CD8-positive, alpha-beta memory T cell (primary cell): ENCODE results near the gene SCN2A. TPM values are rescaled to one million over a fixed set of nuclear protein-coding genes. Genes with fewer than 3 reads are reported as not detected.

Experiments used
- CTCF ChIA-PET: fragments of 350-600 bp; sonication (Branson Sonifier 250); formaldehyde crosslinking; loops from one replicate; lab custom pipeline; 2021; ENCODE audit warnings: antibody characterized with exemption; lab: Charles Lee
- POLR2A ChIA-PET: fragments of 350-600 bp; sonication (Branson Sonifier 250); formaldehyde crosslinking; loops from one replicate; lab custom pipeline; 2021; ENCODE audit warnings: antibody characterized with exemption; lab: Charles Lee
- DNase-seq, 5 donors: peaks; one replicate each; pipeline versions ENCODE4 v3.0.0 to v3.0.0-alpha.2; 2020 to 2022; ENCODE audit warnings: mixed read lengths in 1 of 5
- H3K27ac ChIP-seq: one replicate; pipeline ENCODE4 v1.7.0; 2013; ENCODE audit warnings: low read depth, mild to moderate bottlenecking, low read length, moderate library complexity
- H3K27me3 ChIP-seq: 2 replicates; pipeline ENCODE4 v1.7.0; 2013; ENCODE audit warnings: low read length, mild to moderate bottlenecking; ENCODE audit not compliant: insufficient read depth, poor library complexity, severe bottlenecking
- H3K36me3 ChIP-seq: 2 replicates; pipeline ENCODE4 v1.7.0; 2013; ENCODE audit warnings: mild to moderate bottlenecking, low read length, moderate library complexity; ENCODE audit not compliant: insufficient read depth
- H3K4me1 ChIP-seq: 2 replicates; pipeline ENCODE4 v1.7.0; 2013; ENCODE audit warnings: mild to moderate bottlenecking, low read length, moderate library complexity; ENCODE audit not compliant: insufficient read depth
- H3K4me3 ChIP-seq: 2 replicates; pipeline ENCODE4 v1.7.0; 2013; ENCODE audit warnings: mild to moderate bottlenecking, low read length
- H3K9me3 ChIP-seq: 2 replicates; pipeline ENCODE4 v1.7.0; 2013; ENCODE audit warnings: mild to moderate bottlenecking, low read length
- H3K27ac Mint-ChIP-seq, 8 donors: one replicate each; pipeline ENCODE4 v1.8.0; 2020 to 2021; ENCODE audit warnings: mixed read lengths in 8 of 8, mild to moderate bottlenecking in 6 of 8, inconsistent platforms in 3 of 8, moderate library complexity in 3 of 8
- H3K27me3 Mint-ChIP-seq, 2 donors: one replicate each; pipeline ENCODE4 v1.8.0; 2020 to 2021; ENCODE audit warnings: mixed read lengths in 2 of 2, mild to moderate bottlenecking in 1 of 2, moderate library complexity in 1 of 2
- H3K36me3 Mint-ChIP-seq, 3 donors: one replicate each; pipeline ENCODE4 v1.8.0; 2020 to 2021; ENCODE audit warnings: mixed read lengths in 3 of 3, inconsistent platforms in 1 of 3, mild to moderate bottlenecking in 1 of 3
- H3K4me1 Mint-ChIP-seq, 3 donors: one replicate each; pipeline ENCODE4 v1.8.0; 2020 to 2021; ENCODE audit warnings: mixed read lengths in 3 of 3, inconsistent platforms in 1 of 3, mild to moderate bottlenecking in 1 of 3
- H3K4me3 Mint-ChIP-seq, 7 donors: one replicate each; pipeline ENCODE4 v1.8.0; 2020 to 2021; ENCODE audit warnings: mixed read lengths in 7 of 7, mild to moderate bottlenecking in 6 of 7, moderate library complexity in 4 of 7, inconsistent platforms in 2 of 7
- H3K9me3 Mint-ChIP-seq, 5 donors: one replicate each; pipeline ENCODE4 v1.8.0; 2020 to 2022; ENCODE audit warnings: mixed read lengths in 5 of 5, mild to moderate bottlenecking in 3 of 5, moderate library complexity in 2 of 5, inconsistent platforms in 1 of 5
- polyA plus RNA-seq: library from polyadenylated mRNA; unstranded; fragments of 300-500 nt; fragmentation: Illumina TruSeq; gene quantifications from one replicate; pipeline ENCODE4 v1.2.3, GENCODE V29; 2021
- total RNA-seq, 2 experiments: library from RNA; stranded (reverse); gene quantifications; one replicate each; pipeline ENCODE4 v1.2.3, GENCODE V29; 2021

Gene SCN2A
- total and polyA plus RNA-seq, 3 experiments from 2014 or later: not detected

DNA sequence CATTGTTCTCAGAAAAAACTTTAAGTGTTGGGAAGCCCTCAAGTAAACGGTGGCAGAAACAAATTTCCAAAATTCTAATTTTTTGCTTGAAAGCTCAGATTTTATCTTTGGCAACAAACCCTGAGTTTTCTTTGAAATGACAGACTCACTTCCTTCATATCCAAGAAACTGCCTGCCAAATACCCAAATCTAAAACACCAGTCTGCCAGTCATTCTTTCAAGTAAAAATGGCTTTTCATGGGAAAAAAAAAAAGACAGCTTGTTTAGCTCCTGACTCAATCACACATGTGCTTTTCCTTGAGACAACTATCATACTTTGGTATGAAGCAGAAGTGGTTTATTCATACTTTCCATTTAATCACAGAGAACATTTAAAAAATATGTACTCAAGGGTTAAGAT lies 189.7 kb downstream of the SCN2A start:
- Histone ChIP-seq H3K36me3 (no peaks in the 10 kb centered on the region), H3K27ac (no peak overlapping the region), H3K4me3 (no peak overlapping the region), H3K4me1 (no peaks in the 10 kb centered on the region), H3K27me3 (no peaks in the 10 kb centered on the region), H3K9me3 (no peaks in the 10 kb centered on the region)
- ChIA-PET POLR2A (no interaction called here), CTCF (no interaction called here)
- no peaks in the 10 kb centered on the region for H3K4me1 Mint-ChIP-seq
- H3K9me3 Mint-ChIP-seq: no peaks in the 10 kb centered on the region
- no peak overlapping the region for H3K27ac Mint-ChIP-seq
- peaks cover 3 to 5% of the 10 kb centered on the region in 2 donors for H3K27me3 Mint-ChIP-seq
- no peak overlapping the region for H3K4me3 Mint-ChIP-seq
- no peaks in the 10 kb centered on the region for H3K36me3 Mint-ChIP-seq
- no peak for DNase-seq

DNA sequence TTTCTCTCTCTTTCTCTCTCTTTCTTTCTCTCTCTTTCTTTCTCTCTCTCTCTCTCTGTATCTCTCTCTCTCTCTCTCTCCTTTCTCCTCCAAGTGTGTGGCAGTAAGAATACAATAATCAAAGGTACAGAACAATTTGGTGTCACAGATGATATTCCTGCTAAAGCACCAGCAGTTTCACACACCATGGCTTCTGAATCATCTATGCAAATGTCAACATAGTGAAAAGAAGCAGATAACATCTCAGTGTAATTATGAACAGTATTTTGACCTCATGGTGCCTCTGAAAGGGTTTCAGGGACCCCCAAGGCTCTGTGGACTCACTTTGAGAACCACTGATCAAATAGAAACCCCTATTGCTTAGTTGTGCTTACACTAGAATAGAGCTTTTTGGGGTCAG lies 191.8 kb downstream of the SCN2A start:
- H3K9me3 Mint-ChIP-seq: no peaks in the 10 kb centered on the region
- H3K27me3 ChIP-seq: no peaks in the 10 kb centered on the region
- peaks cover 3 to 5% of the 10 kb centered on the region in 2 donors for H3K27me3 Mint-ChIP-seq
- H3K36me3 ChIP-seq: no peaks in the 10 kb centered on the region
- H3K4me1 ChIP-seq: no peaks in the 10 kb centered on the region
- POLR2A ChIA-PET: no interaction called here
- H3K4me3 ChIP-seq: no peak overlapping the region
- no peaks in the 10 kb centered on the region for H3K4me1 Mint-ChIP-seq
- no peaks in the 10 kb centered on the region for H3K36me3 Mint-ChIP-seq
- H3K27ac ChIP-seq: no peak overlapping the region
- no peaks in the 10 kb centered on the region for H3K9me3 ChIP-seq
- no peak overlapping the region for H3K27ac Mint-ChIP-seq
- H3K4me3 Mint-ChIP-seq: no peak overlapping the region
- CTCF ChIA-PET: no interaction called here
- DNase-seq: no peak

- no peak for DNase-seq
- H3K9me3 ChIP-seq: no peaks in the 10 kb centered on the region
- peaks cover under 1 to 1% of the 10 kb centered on the region in 2 donors for H3K27me3 Mint-ChIP-seq
- no peaks in the 10 kb centered on the region for H3K9me3 Mint-ChIP-seq
- H3K4me3 Mint-ChIP-seq: no peak overlapping the region
- H3K27me3 ChIP-seq: no peaks in the 10 kb centered on the region
- no peaks in the 10 kb centered on the region for H3K36me3 ChIP-seq
- no peaks in the 10 kb centered on the region for H3K4me1 ChIP-seq
- H3K4me3 ChIP-seq: no peak overlapping the region
- ChIA-PET POLR2A (no interaction called here), CTCF (no interaction called here)
- no peaks in the 10 kb centered on the region for H3K36me3 Mint-ChIP-seq
- no peak overlapping the region for H3K27ac ChIP-seq
- no peak overlapping the region for H3K27ac Mint-ChIP-seq
- H3K4me1 Mint-ChIP-seq: no peaks in the 10 kb centered on the region
Measured at GRCh38 chr2:165432234-165432966, 193.2 kb downstream of the SCN2A start.

- Mint-ChIP-seq H3K36me3 (no peaks in the 10 kb centered on the region), H3K9me3 (no peaks in the 10 kb centered on the region), H3K4me1 (no peaks in the 10 kb centered on the region), H3K27me3 (peaks cover 0 to 2% of the 10 kb centered on the region in 2 donors), H3K4me3 (no peak overlapping the region), H3K27ac (no peak overlapping the region)
- ChIA-PET CTCF (no interaction called here), POLR2A (no interaction called here)
- Histone ChIP-seq H3K9me3 (no peaks in the 10 kb centered on the region), H3K27ac (no peak overlapping the region), H3K36me3 (no peaks in the 10 kb centered on the region), H3K4me3 (no peak overlapping the region), H3K27me3 (no peaks in the 10 kb centered on the region), H3K4me1 (no peaks in the 10 kb centered on the region)
- DNase-seq: no peak
Measured at GRCh38 chr2:165434865-165435496, 195.8 kb downstream of the SCN2A start.

GRCh38 chr2:165435611-165436010 lies 196.4 kb downstream of the SCN2A start:
- POLR2A ChIA-PET: no interaction called here

DNA sequence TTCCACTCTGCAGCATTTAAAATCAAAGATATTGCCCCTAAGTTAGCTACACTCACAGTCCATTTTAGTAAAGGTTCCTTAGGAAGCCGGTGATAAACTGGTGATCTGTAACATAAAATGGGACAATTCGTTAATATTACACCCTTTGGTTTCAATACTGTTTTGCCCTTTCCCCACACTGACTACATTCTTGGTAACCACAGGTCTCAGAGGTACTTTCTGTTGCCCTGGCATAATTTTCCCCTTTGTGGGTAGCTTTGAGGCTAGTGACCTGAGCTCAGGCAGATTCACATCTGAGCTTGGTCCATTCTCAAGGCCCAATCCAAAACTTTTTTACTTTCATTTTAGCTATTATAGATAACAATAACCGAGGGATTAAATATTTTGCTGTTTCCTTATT lies 197.3 kb downstream of the SCN2A start:
- CTCF ChIA-PET: interaction anchor here (0.7 kb wide), 1 partner anchor 438 kb away, joined by 4 read pairs; no protein-coding TSS in a partner anchor

More at GRCh38 chr2:165435611-165436010, 196.4 kb downstream of the SCN2A start:
- no peak for DNase-seq
- H3K36me3 Mint-ChIP-seq: no peaks in the 10 kb centered on the region
- H3K4me1 Mint-ChIP-seq: no peaks in the 10 kb centered on the region
- H3K27ac Mint-ChIP-seq: no peak overlapping the region
- no peaks in the 10 kb centered on the region for H3K4me1 ChIP-seq
- H3K27ac ChIP-seq: no peak overlapping the region
- CTCF ChIA-PET: no interaction called here
- H3K27me3 ChIP-seq: no peaks in the 10 kb centered on the region
- no peak overlapping the region for H3K4me3 Mint-ChIP-seq
- peaks cover 0 to 2% of the 10 kb centered on the region in 2 donors for H3K27me3 Mint-ChIP-seq
- no peaks in the 10 kb centered on the region for H3K9me3 Mint-ChIP-seq
- H3K9me3 ChIP-seq: no peaks in the 10 kb centered on the region
- H3K36me3 ChIP-seq: no peaks in the 10 kb centered on the region
- no peak overlapping the region for H3K4me3 ChIP-seq

DNA sequence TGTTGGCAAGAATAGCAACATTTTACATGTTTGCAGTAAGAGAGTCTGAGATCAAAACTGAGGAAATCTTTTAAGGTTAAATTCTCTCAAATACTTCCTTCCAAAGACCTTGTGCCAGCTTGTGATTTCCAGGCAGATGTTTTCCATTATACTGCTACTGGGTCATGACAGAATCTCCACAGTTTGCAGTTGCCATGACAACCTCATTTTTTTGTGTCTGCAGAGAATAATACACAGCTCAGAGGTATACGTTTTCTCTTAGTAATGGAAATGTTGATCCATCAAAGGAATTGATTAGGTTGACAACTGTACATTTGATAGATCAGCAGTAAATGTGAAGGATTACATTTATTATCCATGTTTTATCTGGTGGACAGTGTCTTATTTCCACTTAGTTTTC lies 201.2 kb downstream of the SCN2A start:
- H3K27me3 ChIP-seq: no peaks in the 10 kb centered on the region
- H3K4me1 ChIP-seq: peaks cover 12% of the 10 kb centered on the region
- CTCF ChIA-PET: no interaction called here
- POLR2A ChIA-PET: no interaction called here
- no peaks in the 10 kb centered on the region for H3K9me3 Mint-ChIP-seq
- no peak overlapping the region for H3K27ac Mint-ChIP-seq
- H3K4me1 Mint-ChIP-seq: peaks cover 0 to 5% (median 0%) of the 10 kb centered on the region in 3 donors
- H3K36me3 Mint-ChIP-seq: no peaks in the 10 kb centered on the region
- no peaks in the 10 kb centered on the region for H3K9me3 ChIP-seq
- peaks cover 0 to 2% of the 10 kb centered on the region in 2 donors for H3K27me3 Mint-ChIP-seq
- no peak overlapping the region for H3K27ac ChIP-seq
- no peak overlapping the region for H3K4me3 ChIP-seq
- no peak overlapping the region for H3K4me3 Mint-ChIP-seq
- no peaks in the 10 kb centered on the region for H3K36me3 ChIP-seq
- no peak for DNase-seq

More for the DNA sequence above, 197.3 kb downstream of the SCN2A start:
- Histone ChIP-seq H3K9me3 (no peaks in the 10 kb centered on the region), H3K4me3 (no peak overlapping the region), H3K36me3 (no peaks in the 10 kb centered on the region), H3K27me3 (no peaks in the 10 kb centered on the region), H3K4me1 (no peaks in the 10 kb centered on the region), H3K27ac (no peak overlapping the region)
- Mint-ChIP-seq H3K4me3 (no peak overlapping the region), H3K4me1 (no peaks in the 10 kb centered on the region), H3K36me3 (no peaks in the 10 kb centered on the region), H3K27ac (no peak overlapping the region), H3K9me3 (no peaks in the 10 kb centered on the region), H3K27me3 (peaks cover 0 to 2% of the 10 kb centered on the region in 2 donors)
- no peak for DNase-seq
- POLR2A ChIA-PET: no interaction called here
